HCT116 (cell line): ENCODE results near the gene MEF2D. TPM values are rescaled to one million over a fixed set of nuclear protein-coding genes. Genes with fewer than 3 reads are reported as not detected.

Experiments used
- ATAC-seq: fragments of 200-7000 bp; cut with Tn5 transposase; 2 replicates; pipeline ENCODE4 v1.9.1; 2020; ENCODE audit warnings: mild to moderate bottlenecking, moderate library complexity
- BruUV-seq: library from RNA; stranded (reverse); fragments of 400-500 nt; replicated peaks from 2 replicates; lab custom pipeline; 2021; lab: Mats Ljungman, UMichigan
- CTCF ChIA-PET: fragments of 300-600 bp; sonication (Branson Sonifier 250); formaldehyde crosslinking; loops from one replicate; lab custom pipeline; 2021; ENCODE audit warnings: antibody characterized with exemption; lab: Charles Lee
- POLR2A ChIA-PET: fragments of 300-600, 350-600 bp; sonication (Branson Sonifier 250); formaldehyde crosslinking; loops from one replicate; lab custom pipeline; 2021; ENCODE audit warnings: antibody characterized with exemption; lab: Charles Lee
- RAD21 ChIA-PET, 2 experiments: fragments of 300-600 bp; sonication (Branson Sonifier 250); formaldehyde crosslinking; loops; one replicate each; lab custom pipeline; 2023; ENCODE audit warnings: low total read pairs in 2 of 2; ENCODE audit not compliant: uncharacterized antibody in 2 of 2, unreplicated experiment in 2 of 2, low non-redundant PET in 1 of 2; lab: Charles Lee
- DNase-seq: peaks from one replicate; pipeline ENCODE4 v3.0.0-alpha.2; 2010; ENCODE audit warnings: low read depth, low spot score
- H2AFZ ChIP-seq: fragments of 200-600 bp; shearing (Covaris generic), sonication (generic); 2 replicates; pipeline ENCODE4 v1.6.1; 2017; ENCODE audit warnings: low read depth, mixed run types, mixed read lengths, antibody characterized with exemption, low read length; ENCODE audit not compliant: poor library complexity, severe bottlenecking
- H3K27ac ChIP-seq: 2 replicates; pipeline ENCODE4 v1.5.1; 2012; ENCODE audit warnings: low read depth, low read length
- H3K27me3 ChIP-seq: fragments of 200-600 bp; sonication (generic); 2 replicates; pipeline ENCODE4 v1.6.1; 2016; ENCODE audit warnings: mixed run types, low read length, mixed read lengths; ENCODE audit not compliant: insufficient read depth
- H3K36me3 ChIP-seq, 2 experiments: fragments of 200-500 bp in 1 of 2; fragments of 200-600 bp in 1 of 2; sonication (Bioruptor generic) in 1 of 2; sonication (generic) in 1 of 2; 2 replicates each; pipeline versions ENCODE4 v1.5.1 to v1.6.1; 2014 to 2016; ENCODE audit warnings: low read length in 2 of 2, inconsistent platforms in 1 of 2, mixed read lengths in 1 of 2, mixed run types in 1 of 2; ENCODE audit not compliant: insufficient read depth in 2 of 2, control insufficient read depth in 1 of 2
- H3K4me1 ChIP-seq, 2 experiments: fragments of 200-600 bp in 1 of 2; sonication (generic) in 1 of 2; 2 replicates each; pipeline versions ENCODE4 v1.5.1 to v1.6.1; 2012 to 2017; ENCODE audit warnings: low read length in 2 of 2, inconsistent platforms in 1 of 2, mild to moderate bottlenecking in 1 of 2, mixed read lengths in 1 of 2, mixed run types in 1 of 2, moderate library complexity in 1 of 2; ENCODE audit not compliant: insufficient read depth in 2 of 2, control insufficient read depth in 1 of 2
- H3K4me2 ChIP-seq: fragments of 200-600 bp; sonication (generic); 2 replicates; pipeline ENCODE4 v1.6.1; 2017; ENCODE audit warnings: mixed run types, low read length, mixed read lengths
- H3K4me3 ChIP-seq, 2 experiments: fragments of 200-600 bp in 1 of 2; sonication (generic) in 1 of 2; replicated peaks in 1 of 2; 2 replicates each; pipeline ENCODE4 v1.5.1; 2011 to 2016; ENCODE audit warnings: low read length in 2 of 2, control low read depth in 1 of 2, low read depth in 1 of 2, mild to moderate bottlenecking in 1 of 2, mixed read lengths in 1 of 2, mixed run types in 1 of 2
- H3K79me2 ChIP-seq: fragments of 200-600 bp; sonication (generic); 2 replicates; pipeline ENCODE4 v1.6.1; 2017; ENCODE audit warnings: mild to moderate bottlenecking, mixed run types, low read length, moderate library complexity, mixed read lengths; ENCODE audit not compliant: insufficient read depth
- H3K9ac ChIP-seq: fragments of 200-600 bp; sonication (generic); 2 replicates; pipeline ENCODE4 v1.6.1; 2016; ENCODE audit warnings: low read length, mixed read lengths
- H3K9me2 ChIP-seq: fragments of 200-600 bp; sonication (generic), shearing (Covaris generic); 2 replicates; pipeline ENCODE4 v1.6.1; 2017; ENCODE audit warnings: mixed run types, mild to moderate bottlenecking, moderate library complexity; ENCODE audit not compliant: insufficient read depth
- H3K9me3 ChIP-seq, 2 experiments: fragments of 200-500 bp in 1 of 2; fragments of 200-600 bp in 1 of 2; sonication (Bioruptor generic) in 1 of 2; sonication (generic) in 1 of 2; 2 replicates each; pipeline ENCODE4 v1.6.1; 2014 to 2017; ENCODE audit warnings: low read length in 2 of 2, mixed read lengths in 2 of 2, inconsistent platforms in 1 of 2, low read depth in 1 of 2, mild to moderate bottlenecking in 1 of 2, mixed run types in 1 of 2, moderate library complexity in 1 of 2; ENCODE audit not compliant: control insufficient read depth in 1 of 2, insufficient read depth in 1 of 2
- H4K20me1 ChIP-seq: fragments of 200-600 bp; sonication (generic), shearing (Covaris generic); 2 replicates; pipeline ENCODE4 v1.6.1; 2017; ENCODE audit warnings: mixed run types, mild to moderate bottlenecking, moderate library complexity; ENCODE audit not compliant: insufficient read depth
- ATF3 ChIP-seq: IDR thresholded peaks from 2 replicates; pipeline ENCODE4 v1.6.1; 2012
- EZH2phosphoT487 ChIP-seq: fragments of 200-600 bp; IDR thresholded peaks from 2 replicates; pipeline ENCODE4 v1.6.1; 2018; ENCODE audit warnings: antibody characterized with exemption, borderline replicate concordance
- JUND ChIP-seq: IDR thresholded peaks from 2 replicates; pipeline ENCODE4 v1.6.1; 2012
- POLR2A ChIP-seq: IDR thresholded peaks from 2 replicates; pipeline ENCODE4 v1.7.0; 2011; ENCODE audit warnings: borderline replicate concordance; ENCODE audit not compliant: insufficient read depth, insufficient read length; ENCODE audit errors: extremely low read depth
- POLR2AphosphoS5 ChIP-seq: IDR thresholded peaks from 2 replicates; pipeline ENCODE4 v1.6.1; 2011; ENCODE audit warnings: mild to moderate bottlenecking, low read depth, low read length, moderate library complexity
- RAD21 ChIP-seq: IDR thresholded peaks from 2 replicates; pipeline ENCODE4 v1.6.1; 2012; ENCODE audit warnings: low read depth, mild to moderate bottlenecking
- SIN3A ChIP-seq: IDR thresholded peaks from 2 replicates; pipeline ENCODE4 v1.6.1; 2012; ENCODE audit warnings: low read depth
- SP1 ChIP-seq: IDR thresholded peaks from 2 replicates; pipeline ENCODE4 v1.6.1; 2012; ENCODE audit warnings: low read depth
- SRF ChIP-seq: IDR thresholded peaks from 2 replicates; pipeline ENCODE4 v1.6.1; 2012; ENCODE audit warnings: low read depth
- TCF7L2 ChIP-seq: IDR thresholded peaks from 2 replicates; pipeline ENCODE4 v1.7.0; 2011; ENCODE audit warnings: borderline replicate concordance, inconsistent platforms; ENCODE audit not compliant: insufficient read depth, insufficient read length; ENCODE audit errors: extremely low read depth
- YY1 ChIP-seq: IDR thresholded peaks from 2 replicates; pipeline ENCODE4 v1.6.1; 2011; ENCODE audit warnings: low read length, low read depth, moderate library complexity, mild to moderate bottlenecking; ENCODE audit not compliant: insufficient replicate concordance; ENCODE audit errors: extremely low read depth
- ZFX ChIP-seq: fragments of 450-650 bp; IDR thresholded peaks from 2 replicates; pipeline ENCODE4 v1.6.1; 2017
- ZNF274 ChIP-seq: fragments of 200-500 bp; sonication (Bioruptor generic); IDR thresholded peaks from 2 replicates; pipeline ENCODE4 v1.6.1; 2014; ENCODE audit warnings: mild to moderate bottlenecking, low read depth, low read length, inconsistent platforms
- intact Hi-C: fragments of 100-400 bp; cut with micrococcal nuclease; formaldehyde crosslinking; loops from 2 replicates; pipeline ENCODE4 v1.10.0; 2022
- total RNA-seq: library from RNA; stranded (reverse); gene quantifications from one replicate; pipeline ENCODE4 v1.2.1, GENCODE V29; 2021; ENCODE audit not compliant: unreplicated experiment
- TF ChIP-seq, protein P1 (sequence below): IDR thresholded peaks from 2 replicates; pipeline ENCODE4 v1.6.1; 2012

MEF2D gene
- total RNA-seq, 1 experiment from 2014 or later: 44.2 TPM

- no peaks in the 10 kb centered on the region for H3K9me2 ChIP-seq
- TSS peak; percentile 32 for BruUV-seq
- peak overlapping the region; percentile 99 for H3K27ac ChIP-seq
- TF ChIP-seq YY1 (no peak), POLR2AphosphoS5 (peak; percentile 0; the same call in 1 of the 2 replicates), TCF7L2 (no peak)
- no peak for ATAC-seq
- no peak overlapping the region for H3K4me3 ChIP-seq
- H3K27me3 ChIP-seq: no peaks in the 10 kb centered on the region
- H4K20me1 ChIP-seq: no peaks in the 10 kb centered on the region
- DNase-seq: no peak
- POLR2A ChIA-PET: interaction anchor here (1.0 to 2.1 kb wide), 3 partner anchors 12 to 157 kb away, joined by 3 to 6 read pairs (median 3); no protein-coding TSS in a partner anchor
- peak overlapping the region; percentile 93 for H3K4me2 ChIP-seq
- peaks cover 16% of the 10 kb centered on the region for H3K79me2 ChIP-seq
- H3K9me3 ChIP-seq: no peaks in the 10 kb centered on the region
- H3K4me1 ChIP-seq: peaks cover 44 to 71% of the 10 kb centered on the region in 2 experiments
- intact Hi-C loops: loop anchor here (10.0 kb wide), 1 partner anchor 241 kb away; the partner anchor contains the start of gene MRPL24
- H3K36me3 ChIP-seq: no peaks in the 10 kb centered on the region
- H2AFZ ChIP-seq: no peak overlapping the region
- CTCF ChIA-PET: interaction anchor here (1.0 to 2.1 kb wide), 4 partner anchors 23 to 145 kb away, joined by 3 to 7 read pairs (median 4); no protein-coding TSS in a partner anchor
- H3K9ac ChIP-seq: peak overlapping the region; percentile 97
- RAD21 ChIA-PET: no interaction called here
Measured at GRCh38 chr1:156503698-156504437, 3.3 kb upstream of the MEF2D start.

- TSS peak; percentile 37 for BruUV-seq
- Histone ChIP-seq H4K20me1 (no peaks in the 10 kb centered on the region), H3K27me3 (no peaks in the 10 kb centered on the region), H3K4me1 (peaks cover 50 to 74% of the 10 kb centered on the region in 2 experiments), H3K9me2 (no peaks in the 10 kb centered on the region), H3K27ac (peak overlapping the region; percentile 99), H2AFZ (no peak overlapping the region), H3K4me2 (peak overlapping the region; percentile 93), H3K9me3 (no peaks in the 10 kb centered on the region), H3K9ac (peak overlapping the region; percentile 97), H3K4me3 (peak overlapping the region; percentile 25 to 27), H3K36me3 (no peaks in the 10 kb centered on the region), H3K79me2 (peaks cover 23% of the 10 kb centered on the region)
- DNase-seq (peak; percentile 94), ATAC-seq (peak; percentile 46)
- RAD21 ChIA-PET: interaction anchor here in 1 of 2 experiments (0.6 to 1.0 kb wide), 2 partner anchors 22 to 46 kb away, joined by 3 to 7 read pairs; no protein-coding TSS in a partner anchor
- intact Hi-C loops: loop anchor here (10.0 kb wide), 1 partner anchor 242 kb away; the partner anchor contains the start of gene MRPL24
- POLR2A ChIA-PET: interaction anchor here (0.6 to 2.1 kb wide), 5 partner anchors 12 to 165 kb away, joined by 3 to 6 read pairs (median 3); no protein-coding TSS in a partner anchor
- CTCF ChIA-PET: interaction anchor here (1.0 to 2.1 kb wide), 4 partner anchors 22 to 144 kb away, joined by 3 to 7 read pairs (median 5); no protein-coding TSS in a partner anchor
- TF ChIP-seq ZNF274 (no peak), SRF (no peak), TCF7L2 (no peak), RAD21 (no peak), ZFX (no peak), SIN3A (no peak), SP1 (no peak), ATF3 (no peak), EZH2phosphoT487 (no peak), JUND (no peak), YY1 (peak; percentile 11), POLR2AphosphoS5 (peak; percentile 29; the same call in 1 of the 2 replicates), POLR2A (no peak)
- TF ChIP-seq, protein P1, sequence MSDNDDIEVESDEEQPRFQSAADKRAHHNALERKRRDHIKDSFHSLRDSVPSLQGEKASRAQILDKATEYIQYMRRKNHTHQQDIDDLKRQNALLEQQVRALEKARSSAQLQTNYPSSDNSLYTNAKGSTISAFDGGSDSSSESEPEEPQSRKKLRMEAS: no peak
Measured at GRCh38 chr1:156502894-156503697, 2.5 kb upstream of the MEF2D start.
